Midbrain (tissue), 1 donor: Measurements from ENCODE around the gene NARS2.
"Not testable (repeated sequence)": the region's sequence is repeated elsewhere in the genome, so short reads cannot be mapped to it uniquely, and the experiment has no call there.

Source experiments
- DNase-seq: peaks from one replicate; lab custom pipeline; 2025; lab: John Stamatoyannopoulos, UW

The NARS2 gene

DNA sequence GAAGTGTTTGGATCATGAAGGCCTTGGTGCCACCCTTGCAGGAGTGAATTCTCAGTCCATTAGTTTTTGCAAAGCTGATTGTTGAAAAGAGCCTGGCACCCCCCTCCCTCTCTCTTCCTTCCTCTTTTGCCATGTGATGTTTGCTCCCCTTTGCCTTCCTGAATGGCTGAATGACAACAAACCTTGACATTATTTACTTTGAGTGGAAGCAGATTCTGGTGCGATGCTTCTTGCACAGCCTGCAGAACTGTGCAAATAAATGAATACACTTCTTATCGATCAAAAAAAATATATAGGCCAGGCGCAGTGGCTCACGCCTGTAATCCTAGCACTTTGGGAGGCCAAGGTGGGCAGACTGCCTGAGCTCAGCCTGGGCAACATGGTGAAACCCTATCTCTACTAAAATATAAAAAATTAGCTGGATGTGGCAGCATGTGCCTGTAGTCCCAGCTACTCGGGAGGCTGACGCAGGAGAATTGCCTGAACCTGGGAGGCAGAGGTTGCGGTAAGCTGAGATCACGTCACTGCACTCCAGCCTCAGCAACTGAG, 2.0 kb upstream of the NARS2 start:
- DNase-seq, result no peak

DNA sequence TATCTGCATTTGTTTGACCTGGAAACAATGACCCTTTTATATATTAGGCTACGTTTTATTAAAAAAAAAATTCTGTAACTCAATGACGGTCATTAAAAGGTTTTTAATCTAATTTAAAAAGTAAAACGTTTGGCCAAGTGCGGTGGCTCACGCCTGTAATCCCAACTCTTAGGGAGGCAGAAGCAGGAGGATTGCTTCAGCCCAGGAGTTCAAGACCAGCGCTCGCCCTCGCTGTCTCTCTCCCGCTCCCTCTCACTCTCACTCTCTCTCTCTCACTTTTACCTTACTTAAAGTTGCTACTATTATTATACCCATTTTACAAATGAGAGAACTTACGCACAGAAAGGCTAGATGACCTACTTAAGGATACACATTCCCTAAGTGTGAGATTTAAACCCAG, 814 bp upstream of the NARS2 start:
- no peak for DNase-seq

DNA sequence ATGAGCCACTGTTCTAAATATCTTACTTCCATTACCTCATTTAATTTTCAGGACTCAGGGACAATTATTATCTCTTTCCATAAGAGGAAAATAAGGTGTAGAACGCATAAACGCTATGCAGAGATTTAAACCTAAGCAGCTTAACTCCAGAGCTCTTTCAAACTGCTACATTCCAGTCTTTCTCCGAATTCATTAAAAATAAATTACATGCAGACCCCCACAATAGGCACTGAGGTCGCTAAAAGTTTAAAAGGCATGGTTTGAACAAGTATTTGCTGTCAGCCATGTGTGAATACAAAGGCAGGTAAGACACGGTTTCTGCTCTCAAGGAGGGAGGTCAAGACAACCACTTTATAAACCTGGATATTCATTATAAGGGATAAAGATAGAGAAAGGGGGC, 983 bp downstream of the NARS2 start:
- no peak for DNase-seq

DNA sequence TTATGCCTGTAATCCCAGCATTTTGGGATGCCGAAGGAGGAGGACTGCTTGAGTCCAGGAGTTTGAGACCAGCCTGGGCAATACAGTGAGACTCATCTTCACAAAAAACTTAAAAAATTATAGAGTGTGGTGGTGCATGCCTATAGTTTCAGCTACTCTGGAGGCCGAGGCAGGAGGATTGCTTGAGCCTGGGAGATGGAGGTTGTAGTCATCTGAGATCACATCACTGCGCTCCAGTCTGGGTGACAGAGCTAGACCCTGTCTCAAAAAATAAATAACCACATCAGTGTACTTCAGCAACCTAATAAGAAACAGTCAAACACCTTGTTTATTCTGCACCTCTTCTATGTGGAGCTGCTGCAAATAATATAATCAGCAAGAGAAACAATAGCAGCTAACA, 1.4 kb downstream of the NARS2 start:
- no peak for DNase-seq

DNA sequence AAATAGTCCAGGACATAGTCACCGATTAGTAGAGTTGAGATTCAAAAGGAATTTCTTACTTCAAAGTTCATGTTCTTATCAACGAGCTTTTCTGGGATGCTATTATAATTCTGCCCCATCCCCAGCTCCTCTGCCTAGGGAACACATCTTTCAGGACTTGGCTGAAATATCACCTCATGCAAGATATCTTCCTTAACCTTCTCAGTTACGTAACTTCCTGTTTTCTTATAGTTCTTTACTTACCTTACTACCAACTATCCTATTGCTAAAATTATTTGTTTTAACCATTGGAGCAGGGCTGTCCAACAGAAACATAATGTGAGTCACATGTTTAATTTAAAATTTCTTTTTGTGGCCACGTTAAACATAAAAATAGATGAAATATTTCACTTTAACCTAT, 2.3 kb downstream of the NARS2 start:
- no peak for DNase-seq

DNA sequence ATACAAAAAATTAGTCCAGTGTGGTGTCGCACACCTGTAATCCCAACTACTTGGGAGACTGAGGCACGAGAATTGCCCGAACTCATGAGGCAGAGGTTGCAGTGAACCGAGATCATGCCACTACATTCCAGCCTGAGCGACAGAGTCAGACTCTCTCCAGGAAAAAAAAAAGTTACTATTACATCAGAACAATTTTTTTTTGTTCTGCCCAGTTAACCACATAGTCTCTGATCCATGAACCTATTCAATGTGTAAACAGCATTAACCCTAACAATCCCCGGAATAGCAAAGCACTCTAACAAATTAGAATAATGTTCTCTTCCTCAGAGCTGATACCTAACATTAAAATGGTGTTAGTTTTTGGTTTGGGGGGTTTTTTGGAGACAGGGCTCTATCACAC, 4.6 kb downstream of the NARS2 start:
- no peak for DNase-seq

DNA sequence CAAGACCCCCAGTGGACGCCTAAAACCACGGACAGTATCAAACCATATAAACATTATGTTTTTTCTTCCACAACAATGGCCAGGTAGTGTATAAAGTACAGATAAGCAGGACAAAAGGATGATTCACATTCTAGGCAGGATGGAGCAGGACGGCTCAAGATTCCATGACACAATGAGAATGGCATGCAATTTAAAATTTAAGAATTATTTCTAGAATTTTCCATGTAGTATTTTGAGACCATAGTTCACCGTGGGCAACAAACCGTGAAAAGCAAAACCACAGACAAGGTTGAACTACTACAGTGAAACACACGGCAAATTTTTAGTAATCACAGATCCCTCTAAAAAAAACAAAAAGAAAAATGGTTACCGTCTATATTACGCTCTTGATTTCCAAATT, 7.5 kb downstream of the NARS2 start:
- DNase-seq, result no peak

DNA sequence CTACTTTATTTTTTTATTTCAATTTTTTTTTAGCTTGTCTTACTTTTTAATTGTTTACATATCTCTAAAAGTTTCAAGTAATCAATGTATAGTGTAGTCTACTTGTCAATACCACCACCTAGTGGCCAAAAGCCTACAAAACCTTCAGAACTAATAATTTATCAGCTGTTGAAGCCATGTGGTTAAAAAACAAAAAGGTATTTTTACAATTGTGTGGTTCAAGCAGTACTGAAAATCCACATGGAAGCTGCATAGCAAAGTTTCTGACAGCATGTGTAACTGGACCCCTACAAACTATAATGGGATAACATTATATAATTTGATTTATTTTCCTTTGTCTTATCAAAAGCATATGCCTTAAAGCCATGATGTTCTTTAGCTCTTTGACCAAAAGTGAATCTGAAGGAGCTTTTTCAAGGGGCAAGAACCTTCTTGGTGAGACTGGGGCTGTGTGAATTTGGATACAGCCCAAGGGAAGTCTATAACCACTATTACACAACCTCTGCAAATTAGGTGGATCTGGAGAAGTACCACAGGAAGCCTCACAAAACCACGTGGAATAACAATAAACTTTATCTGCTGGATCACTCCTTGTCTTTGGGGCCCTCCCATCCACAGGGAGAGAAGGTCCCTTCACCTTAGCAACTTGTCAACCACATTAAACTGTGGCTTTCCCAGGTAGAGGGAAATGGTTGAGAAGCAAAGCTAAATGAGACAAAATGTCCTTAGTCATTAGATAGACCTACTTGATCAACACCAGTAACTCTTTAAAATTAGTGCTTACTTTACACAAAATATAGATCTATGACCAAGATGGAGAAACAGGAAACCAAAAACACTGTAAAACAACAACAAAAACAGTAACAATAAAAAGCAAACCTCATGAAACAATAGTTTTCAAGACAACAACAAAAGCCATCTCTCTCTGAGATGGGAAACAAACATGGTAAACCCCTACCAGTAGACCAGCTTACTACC, 9.9 kb downstream of the NARS2 start:
- peak; percentile 79 for DNase-seq

DNA sequence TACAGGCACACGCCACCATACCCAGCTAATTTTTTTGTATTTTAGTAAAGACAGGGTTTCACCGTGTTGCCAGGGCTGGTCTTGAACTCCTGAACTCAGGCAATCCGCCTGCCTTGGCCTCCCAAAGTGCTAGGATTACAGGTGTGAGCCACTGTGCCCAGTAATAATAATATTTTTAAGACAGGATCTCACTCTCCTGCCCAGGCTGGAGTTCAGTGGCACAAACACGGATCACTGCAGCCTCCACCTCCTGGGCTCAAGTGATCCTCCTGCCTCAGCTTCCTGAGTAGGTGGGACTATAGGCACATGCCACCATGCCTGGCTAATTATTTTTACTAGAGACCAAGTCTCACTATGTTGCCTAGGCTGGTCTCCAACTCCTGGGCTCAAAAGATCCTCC, 10.6 kb downstream of the NARS2 start:
- not testable (repeated sequence) for DNase-seq

DNA sequence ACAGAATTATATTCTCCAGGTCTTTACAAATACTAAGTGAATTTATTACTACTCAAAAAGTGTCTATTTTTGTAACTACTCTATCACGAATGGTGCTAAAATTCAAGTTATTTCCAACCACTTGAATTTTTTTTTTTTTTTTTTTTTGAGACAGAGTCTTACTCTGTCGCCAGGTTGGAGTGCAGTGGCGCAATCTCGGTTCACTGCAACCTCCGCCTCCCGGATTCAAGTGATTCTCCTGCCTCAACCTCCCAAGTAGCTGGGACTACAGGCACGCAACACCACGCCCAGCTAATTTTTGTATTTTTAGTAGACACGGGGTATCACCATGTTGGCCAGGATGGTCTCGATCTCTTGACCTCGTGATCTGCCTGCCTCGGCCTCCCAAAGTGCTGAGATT, 11.6 kb downstream of the NARS2 start:
- DNase-seq, result not testable (repeated sequence)

DNA sequence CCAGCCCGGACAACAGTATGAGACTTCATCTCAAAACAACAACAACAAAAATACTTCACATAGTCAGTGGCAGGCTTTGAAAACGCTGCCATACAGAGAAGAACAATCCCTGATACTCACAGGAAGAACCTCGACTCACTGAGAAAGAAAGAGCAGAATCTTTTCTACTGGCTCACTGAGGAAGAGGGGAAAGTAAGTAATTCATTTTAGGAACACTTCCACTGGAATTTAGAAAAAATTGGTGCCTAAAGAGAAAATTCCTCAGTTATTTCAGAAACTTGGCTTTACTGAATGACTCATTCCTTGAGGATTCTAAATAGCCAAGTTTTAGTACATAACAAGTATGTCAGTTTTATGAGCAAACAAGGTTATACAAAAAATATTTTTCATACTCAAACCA, 12.3 kb downstream of the NARS2 start:
- no peak for DNase-seq

DNA sequence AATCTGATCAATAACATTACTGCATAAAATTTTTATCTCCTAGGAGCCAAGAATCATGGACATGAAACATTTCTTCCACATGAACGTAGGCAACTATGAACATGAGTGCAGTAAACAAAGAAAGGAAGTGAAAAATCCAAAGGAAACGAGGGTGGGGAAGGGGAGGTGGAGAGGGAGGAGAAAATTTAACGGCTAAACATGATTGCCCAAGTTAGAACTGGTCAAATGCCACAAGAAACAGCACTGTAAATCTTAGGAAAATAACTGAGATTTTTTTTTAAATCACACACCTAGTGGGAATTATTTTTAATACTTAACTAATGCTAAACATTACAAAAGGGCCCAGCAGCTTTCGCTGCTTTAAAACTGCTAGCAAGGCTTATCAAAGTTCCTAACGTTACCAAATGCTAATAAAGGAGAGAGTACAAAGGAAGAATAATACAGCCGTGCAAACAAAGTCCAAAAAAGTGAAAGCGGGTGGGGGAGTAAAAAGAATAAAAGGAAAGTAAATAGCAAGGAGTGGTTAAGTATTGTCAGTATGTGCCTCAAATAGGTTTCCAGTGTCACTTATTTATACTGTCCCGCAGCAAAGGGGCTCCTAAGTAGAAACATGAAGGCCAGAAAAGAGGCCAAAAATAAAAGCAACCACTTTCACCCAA, 13.7 kb downstream of the NARS2 start:
- DNase-seq, result no peak

DNA sequence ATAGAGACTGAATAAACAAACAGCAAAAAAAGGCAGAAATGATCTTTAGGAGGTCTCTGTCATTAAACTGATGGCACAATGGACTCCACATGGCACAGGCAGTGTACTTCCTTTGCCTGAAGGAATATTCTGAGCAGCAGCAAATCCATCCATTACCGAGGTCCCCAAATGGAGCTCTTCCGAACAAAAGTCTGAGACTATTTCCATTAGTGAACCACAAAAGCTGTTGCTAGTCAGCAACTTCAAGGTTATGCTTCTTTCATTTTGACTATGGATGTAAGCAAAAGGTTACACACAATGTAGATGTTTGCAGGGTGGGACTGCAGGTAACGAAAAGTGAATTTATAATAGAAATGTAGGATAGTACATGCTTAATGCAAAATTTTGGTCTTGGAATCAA, 14.5 kb downstream of the NARS2 start:
- no peak for DNase-seq

DNA sequence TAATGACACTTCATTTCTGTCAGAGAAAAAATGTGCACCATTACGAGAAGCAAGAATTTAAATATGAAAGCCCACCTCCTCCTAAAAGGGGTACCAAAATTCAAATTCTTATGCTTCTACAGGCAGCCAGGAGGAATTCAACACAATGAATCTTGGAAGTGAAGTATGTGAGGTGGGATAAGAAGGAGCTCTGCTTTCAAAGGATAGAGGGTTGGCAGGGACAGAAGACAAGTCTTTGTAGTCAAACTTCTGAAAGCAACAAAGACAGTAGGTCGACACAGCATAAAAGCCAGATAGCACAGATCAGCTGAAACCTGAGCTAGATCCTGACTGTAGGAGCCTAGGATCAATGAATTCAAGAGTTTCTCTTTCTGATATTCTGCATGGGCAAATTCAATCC, 17.4 kb downstream of the NARS2 start:
- no peak for DNase-seq

DNA sequence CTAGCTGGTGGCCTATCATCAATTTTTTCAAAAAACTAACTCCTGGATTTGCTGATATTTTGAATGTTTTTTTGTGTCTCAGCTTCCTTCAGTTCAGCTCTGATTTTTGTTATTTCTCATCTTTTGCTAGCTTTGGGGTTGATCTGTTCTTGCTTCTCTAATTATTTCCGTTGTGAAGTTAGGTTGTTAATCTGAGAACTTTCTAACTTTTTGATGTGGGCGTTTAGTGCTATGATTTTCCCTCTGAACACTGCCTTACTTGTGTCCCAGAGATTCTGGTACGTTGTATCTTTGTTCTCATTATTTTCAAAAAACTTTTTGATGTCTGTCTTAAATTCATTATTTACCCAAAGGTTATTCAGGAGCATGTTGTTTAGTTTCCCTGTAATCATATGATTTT, 19.1 kb downstream of the NARS2 start:
- DNase-seq, result no peak

DNA sequence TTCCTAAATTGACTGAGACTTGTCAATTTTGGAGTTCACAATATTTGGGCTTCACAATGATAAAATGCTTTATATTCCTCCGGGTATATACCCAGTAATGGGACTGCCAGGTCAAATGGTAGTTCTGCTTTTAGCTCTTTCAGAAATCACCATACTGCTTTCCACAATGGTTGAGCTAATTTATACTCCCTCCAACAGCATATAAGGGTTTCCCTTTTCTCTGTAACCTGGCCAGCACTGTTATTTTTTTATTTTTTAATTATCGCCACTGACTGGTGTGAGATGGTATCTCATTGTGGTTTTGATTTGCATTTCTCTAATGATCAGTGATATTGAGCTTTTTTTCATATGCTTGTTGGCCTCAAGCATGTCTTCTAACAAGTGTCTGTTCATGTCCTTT, 21.8 kb downstream of the NARS2 start:
- no peak for DNase-seq

DNA sequence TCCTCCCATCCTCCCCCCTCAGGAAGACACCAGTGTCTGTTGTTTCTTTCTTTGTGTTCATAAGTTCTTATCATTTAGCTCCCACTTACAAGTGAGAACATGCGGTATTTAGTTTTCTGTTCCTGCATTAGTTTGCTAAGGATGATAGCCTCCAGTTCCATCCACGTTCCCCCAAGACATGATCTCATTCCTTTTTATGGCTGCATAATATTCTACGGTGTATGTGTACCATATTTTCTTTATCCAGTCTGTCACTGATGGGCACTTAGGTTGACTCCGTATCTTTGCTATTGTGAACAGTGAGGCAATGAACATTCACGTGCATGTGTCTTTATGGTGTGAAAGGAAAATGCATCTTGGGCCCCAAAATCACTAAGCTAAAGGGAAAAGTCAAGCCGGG, 22.5 kb downstream of the NARS2 start:
- not testable (repeated sequence) for DNase-seq

DNA sequence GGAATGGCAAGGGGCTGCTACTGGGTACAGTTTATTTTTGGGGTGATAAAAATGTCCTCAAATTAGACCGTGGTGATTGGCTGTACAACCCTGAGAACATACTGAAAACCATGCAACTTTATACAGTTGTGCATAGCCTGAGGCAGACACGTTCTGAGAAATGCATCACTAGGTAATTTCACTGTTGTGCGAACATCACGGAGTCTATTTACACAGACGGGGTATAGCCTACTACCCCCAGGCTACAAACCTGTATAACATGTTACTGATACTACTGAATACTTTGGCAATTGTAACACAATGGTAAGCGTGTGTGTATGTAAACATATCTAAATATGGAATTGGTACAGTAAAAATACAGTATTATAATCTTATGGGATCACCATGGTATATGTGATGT, 23.6 kb downstream of the NARS2 start:
- DNase-seq, result no peak

DNA sequence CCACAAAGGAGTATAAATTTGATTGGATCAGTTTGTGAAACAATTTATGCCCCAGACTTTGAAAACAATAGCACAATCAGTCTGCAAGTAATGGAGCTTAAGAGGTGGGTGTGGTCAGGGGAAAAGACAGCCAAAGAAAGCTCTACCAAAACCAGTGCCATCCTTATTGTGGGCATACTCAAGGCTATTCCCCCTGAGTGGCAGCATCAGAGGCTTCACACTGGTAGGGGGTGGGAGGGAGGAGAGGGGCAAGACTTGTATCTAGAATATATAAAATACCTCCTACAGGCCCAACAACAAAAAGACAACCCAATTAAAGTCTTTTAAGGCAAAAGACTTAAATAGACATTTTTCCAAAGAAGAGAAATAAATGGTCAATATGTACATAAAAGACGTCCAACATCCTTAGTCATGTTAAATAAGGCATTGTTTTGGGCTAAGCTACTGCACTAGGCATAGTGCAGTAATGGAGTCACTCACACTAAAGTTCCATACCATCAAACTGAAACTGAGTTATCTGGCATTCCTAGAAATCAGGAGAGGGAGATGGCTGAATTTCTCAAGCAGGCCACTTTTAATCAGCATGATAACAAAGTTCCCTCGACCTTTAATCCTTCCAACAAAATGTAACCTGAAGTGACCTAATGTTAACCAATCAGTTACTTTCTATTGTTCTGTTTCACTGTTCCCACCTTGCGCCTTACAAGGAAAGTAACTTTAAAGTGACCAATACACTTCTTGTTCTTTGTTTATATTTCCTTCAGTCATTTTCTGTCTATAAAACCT, 24.8 kb downstream of the NARS2 start:
- no peak for DNase-seq

DNA sequence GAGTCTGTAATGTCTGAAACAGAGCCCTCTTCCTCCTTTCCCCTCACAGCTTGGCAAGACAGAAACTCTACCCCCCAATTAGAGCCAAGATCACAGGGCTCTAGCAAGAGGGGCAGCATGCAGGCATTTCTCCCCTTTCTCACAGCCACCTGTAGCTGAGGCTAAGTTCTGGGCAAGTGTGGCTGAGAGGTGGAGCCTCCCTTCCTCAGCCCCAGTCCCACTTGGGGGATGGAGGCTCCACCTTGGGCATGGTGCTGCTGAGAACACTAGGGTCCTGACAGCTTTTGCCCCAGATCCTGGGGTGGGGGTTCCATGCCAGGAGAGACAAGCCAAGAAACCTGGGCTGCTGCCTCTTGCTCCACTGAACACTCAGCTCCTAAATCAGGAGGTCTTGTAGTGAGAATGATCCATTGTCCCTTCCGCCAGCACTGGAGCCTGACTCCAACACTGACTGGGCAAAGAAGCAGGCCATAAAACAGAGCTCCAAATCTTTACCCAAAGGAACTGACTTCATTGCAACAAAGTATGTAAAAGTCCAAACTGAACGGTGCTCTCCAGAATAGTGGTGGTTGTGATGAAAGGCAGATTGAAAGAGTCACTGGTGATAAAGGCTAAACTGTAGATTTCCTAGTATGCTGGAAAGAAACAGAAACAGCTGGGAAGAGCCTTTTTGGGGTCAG, 25.6 kb downstream of the NARS2 start:
- no peak for DNase-seq

DNA sequence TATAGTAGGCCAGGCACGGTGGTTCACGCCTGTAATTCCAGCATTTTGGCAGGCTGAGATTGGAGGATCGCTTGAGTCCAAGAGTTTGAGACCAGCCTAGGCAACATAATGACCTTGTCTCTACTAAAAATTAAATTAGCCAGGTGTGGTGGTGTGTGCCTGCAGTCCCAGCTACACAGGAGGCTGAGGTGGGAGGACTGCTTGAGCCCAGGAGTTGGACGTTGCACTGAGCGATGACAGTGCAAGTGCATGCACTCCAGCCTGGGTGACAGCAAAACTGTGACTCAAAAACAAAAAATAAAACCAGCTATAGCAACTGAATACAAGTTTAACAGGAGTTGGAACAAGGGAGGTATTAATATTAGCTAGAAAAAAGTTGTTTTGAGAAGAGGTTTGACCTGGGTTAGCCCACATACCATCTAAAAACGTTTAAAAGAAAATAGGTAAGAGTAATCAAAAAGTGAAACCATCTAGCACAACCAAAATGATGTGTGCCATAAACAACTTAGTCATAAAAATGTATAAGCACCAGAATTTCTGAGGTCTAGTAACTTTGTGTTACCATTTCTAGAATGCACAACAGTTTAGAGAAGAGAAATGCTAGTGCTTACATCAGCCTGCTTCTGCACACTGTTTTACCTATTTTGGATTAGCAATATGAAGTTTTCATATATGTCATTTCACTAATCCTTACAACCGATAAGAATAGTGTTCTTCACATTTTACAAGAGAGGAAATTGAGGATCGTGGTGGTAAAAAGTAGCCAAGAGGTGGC, 26.5 kb downstream of the NARS2 start:
- DNase-seq, result no peak
